ENCODE data around the gene CDK5RAP2.

CDK5RAP2 gene

GRCh38 chr9:120442308-120442995 lies 137.5 kb downstream of the CDK5RAP2 start:
- H2BK12ac ChIP-seq (ENCODE audit: low read length) = no peak overlapping the region
- H4K91ac ChIP-seq (ENCODE audit: low read depth, low read length, poor library complexity) = no peak overlapping the region
- H3K4me3 ChIP-seq (ENCODE audit: low read length in 2 of 2) = no peak overlapping the region
- no peak overlapping the region for H4K8ac ChIP-seq (ENCODE audit: low read depth, low read length)
- H3K27me3 ChIP-seq (ENCODE audit: control insufficient read depth in 3 of 3, insufficient read depth in 3 of 3, low read depth in 1 of 3, low read length in 3 of 3) = no peaks in the 10 kb centered on the region
- no peak overlapping the region for H3K14ac ChIP-seq (ENCODE audit: low read length)
- no peak overlapping the region for H2AFZ ChIP-seq (ENCODE audit: low read length)
- H3K23ac ChIP-seq (ENCODE audit: low read depth, low read length, poor library complexity) = no peak overlapping the region
- no peak overlapping the region for H2BK15ac ChIP-seq (ENCODE audit: low read length)
- no CpG with 5 or more reads among the region's 6 CpGs for WGBS, 2 donors (ENCODE audit: extremely low coverage in 2 of 2, insufficient read length in 2 of 2, insufficient replicate concordance in 1 of 2)
- no peaks in the 10 kb centered on the region for H3K9me3 ChIP-seq (replicated peaks in 1 of 2; ENCODE audit: control insufficient read depth in 2 of 2, insufficient read depth in 1 of 2, low read depth in 1 of 2, low read length in 2 of 2)
- no peak overlapping the region for H3K4me2 ChIP-seq (ENCODE audit: insufficient read depth, low read length, poor library complexity, severe bottlenecking)
- no peaks in the 10 kb centered on the region for H3K4me1 ChIP-seq (ENCODE audit: control insufficient read depth in 2 of 2, insufficient read depth in 1 of 2, low read depth in 1 of 2, low read length in 2 of 2)
- no peak overlapping the region for H3K18ac ChIP-seq (ENCODE audit: low read length)
- H3K27ac ChIP-seq (replicated peaks; ENCODE audit: low read length) = no peak overlapping the region
- H3K4ac ChIP-seq (ENCODE audit: low read length) = no peak overlapping the region
- H2AK5ac ChIP-seq (ENCODE audit: low read depth, low read length) = no peak overlapping the region
- H2BK5ac ChIP-seq (ENCODE audit: low read length) = no peak overlapping the region
- peaks cover 28 to 100% of the 10 kb centered on the region in 2 donors for H3K36me3 ChIP-seq (replicated peaks in 1 of 2; ENCODE audit: control insufficient read depth in 2 of 2, insufficient read depth in 2 of 2, low read length in 2 of 2)
- no peak overlapping the region for H2BK120ac ChIP-seq (ENCODE audit: low read depth, low read length)
- no peak overlapping the region for H3K9ac ChIP-seq (ENCODE audit: low read depth, low read length, poor library complexity)
- H3K79me1 ChIP-seq (ENCODE audit: low read depth, low read length) = no peaks in the 10 kb centered on the region
- no peak for DNase-seq (ENCODE audit: low spot score)

GRCh38 chr9:120441426-120442307 lies 138.3 kb downstream of the CDK5RAP2 start:
- Histone ChIP-seq H3K36me3 (replicated peaks in 1 of 2; ENCODE audit: control insufficient read depth in 2 of 2, insufficient read depth in 2 of 2, low read length in 2 of 2) (peaks cover 32 to 100% of the 10 kb centered on the region in 2 donors), H3K23ac (ENCODE audit: low read depth, low read length, poor library complexity) (no peak overlapping the region), H2BK120ac (ENCODE audit: low read depth, low read length) (no peak overlapping the region), H3K14ac (ENCODE audit: low read length) (no peak overlapping the region), H3K4me2 (ENCODE audit: insufficient read depth, low read length, poor library complexity, severe bottlenecking) (no peak overlapping the region), H3K9ac (ENCODE audit: low read depth, low read length, poor library complexity) (no peak overlapping the region), H3K4ac (ENCODE audit: low read length) (no peak overlapping the region), H3K27me3 (ENCODE audit: control insufficient read depth in 3 of 3, insufficient read depth in 3 of 3, low read depth in 1 of 3, low read length in 3 of 3) (no peaks in the 10 kb centered on the region), H3K18ac (ENCODE audit: low read length) (no peak overlapping the region), H3K4me1 (ENCODE audit: control insufficient read depth in 2 of 2, insufficient read depth in 1 of 2, low read depth in 1 of 2, low read length in 2 of 2) (no peaks in the 10 kb centered on the region), H2BK15ac (ENCODE audit: low read length) (no peak overlapping the region), H4K8ac (ENCODE audit: low read depth, low read length) (no peak overlapping the region), H2AK5ac (ENCODE audit: low read depth, low read length) (no peak overlapping the region), H3K9me3 (replicated peaks in 1 of 2; ENCODE audit: control insufficient read depth in 2 of 2, insufficient read depth in 1 of 2, low read depth in 1 of 2, low read length in 2 of 2) (no peaks in the 10 kb centered on the region), H4K91ac (ENCODE audit: low read depth, low read length, poor library complexity) (no peak overlapping the region), H2AFZ (ENCODE audit: low read length) (no peak overlapping the region), H2BK12ac (ENCODE audit: low read length) (no peak overlapping the region), H2BK5ac (ENCODE audit: low read length) (no peak overlapping the region), H3K27ac (replicated peaks; ENCODE audit: low read length) (no peak overlapping the region), H3K79me1 (ENCODE audit: low read depth, low read length) (no peaks in the 10 kb centered on the region), H3K4me3 (ENCODE audit: low read length in 2 of 2) (no peak overlapping the region)
- no peak for DNase-seq (ENCODE audit: low spot score)
- WGBS, 2 donors (ENCODE audit: extremely low coverage in 2 of 2, insufficient read length in 2 of 2, insufficient replicate concordance in 1 of 2) = no CpG with 5 or more reads among the region's 9 CpGs

- H2BK120ac ChIP-seq (ENCODE audit: low read depth, low read length) = no peak overlapping the region
- no peak overlapping the region for H3K4me3 ChIP-seq (ENCODE audit: low read length in 2 of 2)
These were observed 139.2 kb downstream of the CDK5RAP2 start for GRCh38 chr9:120440791-120441190.

GRCh38 chr9:120439926-120440325 lies 140.0 kb downstream of the CDK5RAP2 start:
- no peaks in the 10 kb centered on the region for H3K9me3 ChIP-seq (replicated peaks in 1 of 2; ENCODE audit: control insufficient read depth in 2 of 2, insufficient read depth in 1 of 2, low read depth in 1 of 2, low read length in 2 of 2)
- H3K18ac ChIP-seq (ENCODE audit: low read length) = no peak overlapping the region
- no peak overlapping the region for H3K23ac ChIP-seq (ENCODE audit: low read depth, low read length, poor library complexity)
- no peak overlapping the region for H2BK120ac ChIP-seq (ENCODE audit: low read depth, low read length)
- H3K27ac ChIP-seq (replicated peaks; ENCODE audit: low read length) = no peak overlapping the region
- H3K14ac ChIP-seq (ENCODE audit: low read length) = no peak overlapping the region
- no peak overlapping the region for H2AK5ac ChIP-seq (ENCODE audit: low read depth, low read length)
- no peak overlapping the region for H2BK15ac ChIP-seq (ENCODE audit: low read length)
- no peak overlapping the region for H2BK5ac ChIP-seq (ENCODE audit: low read length)
- no peak overlapping the region for H4K8ac ChIP-seq (ENCODE audit: low read depth, low read length)
- no peaks in the 10 kb centered on the region for H3K4me1 ChIP-seq (ENCODE audit: control insufficient read depth in 2 of 2, insufficient read depth in 1 of 2, low read depth in 1 of 2, low read length in 2 of 2)
- no peaks in the 10 kb centered on the region for H3K27me3 ChIP-seq (ENCODE audit: control insufficient read depth in 3 of 3, insufficient read depth in 3 of 3, low read depth in 1 of 3, low read length in 3 of 3)
- no peaks in the 10 kb centered on the region for H3K79me1 ChIP-seq (ENCODE audit: low read depth, low read length)
- no peak overlapping the region for H2BK12ac ChIP-seq (ENCODE audit: low read length)
- H3K4me3 ChIP-seq (ENCODE audit: low read length in 2 of 2) = no peak overlapping the region
- H3K4ac ChIP-seq (ENCODE audit: low read length) = no peak overlapping the region
- H4K91ac ChIP-seq (ENCODE audit: low read depth, low read length, poor library complexity) = no peak overlapping the region
- no CpG with 5 or more reads among the region's 1 CpG for WGBS, 2 donors (ENCODE audit: extremely low coverage in 2 of 2, insufficient read length in 2 of 2, insufficient replicate concordance in 1 of 2)
- peaks cover 26 to 100% of the 10 kb centered on the region in 2 donors for H3K36me3 ChIP-seq (replicated peaks in 1 of 2; ENCODE audit: control insufficient read depth in 2 of 2, insufficient read depth in 2 of 2, low read length in 2 of 2)
- H3K9ac ChIP-seq (ENCODE audit: low read depth, low read length, poor library complexity) = no peak overlapping the region
- no peak for DNase-seq (ENCODE audit: low spot score)
- H2AFZ ChIP-seq (ENCODE audit: low read length) = no peak overlapping the region
- H3K4me2 ChIP-seq (ENCODE audit: insufficient read depth, low read length, poor library complexity, severe bottlenecking) = no peak overlapping the region

More at GRCh38 chr9:120440791-120441190, 139.2 kb downstream of the CDK5RAP2 start:
- H2BK15ac ChIP-seq (ENCODE audit: low read length) = no peak overlapping the region
- H3K4ac ChIP-seq (ENCODE audit: low read length) = no peak overlapping the region
- H3K18ac ChIP-seq (ENCODE audit: low read length) = no peak overlapping the region
- H4K8ac ChIP-seq (ENCODE audit: low read depth, low read length) = no peak overlapping the region
- H2AK5ac ChIP-seq (ENCODE audit: low read depth, low read length) = no peak overlapping the region
- peaks cover 32 to 100% of the 10 kb centered on the region in 2 donors for H3K36me3 ChIP-seq (replicated peaks in 1 of 2; ENCODE audit: control insufficient read depth in 2 of 2, insufficient read depth in 2 of 2, low read length in 2 of 2)
- no peak overlapping the region for H3K14ac ChIP-seq (ENCODE audit: low read length)
- no peak overlapping the region for H4K91ac ChIP-seq (ENCODE audit: low read depth, low read length, poor library complexity)
- H3K27ac ChIP-seq (replicated peaks; ENCODE audit: low read length) = no peak overlapping the region
- H2BK12ac ChIP-seq (ENCODE audit: low read length) = no peak overlapping the region
- H2AFZ ChIP-seq (ENCODE audit: low read length) = no peak overlapping the region
- no peak overlapping the region for H3K4me2 ChIP-seq (ENCODE audit: insufficient read depth, low read length, poor library complexity, severe bottlenecking)
- H3K9ac ChIP-seq (ENCODE audit: low read depth, low read length, poor library complexity) = no peak overlapping the region
- no CpG with 5 or more reads among the region's 1 CpG for WGBS, 2 donors (ENCODE audit: extremely low coverage in 2 of 2, insufficient read length in 2 of 2, insufficient replicate concordance in 1 of 2)
- DNase-seq (ENCODE audit: low spot score) = no peak
- no peaks in the 10 kb centered on the region for H3K79me1 ChIP-seq (ENCODE audit: low read depth, low read length)
- H2BK5ac ChIP-seq (ENCODE audit: low read length) = no peak overlapping the region
- H3K4me1 ChIP-seq (ENCODE audit: control insufficient read depth in 2 of 2, insufficient read depth in 1 of 2, low read depth in 1 of 2, low read length in 2 of 2) = no peaks in the 10 kb centered on the region
- H3K27me3 ChIP-seq (ENCODE audit: control insufficient read depth in 3 of 3, insufficient read depth in 3 of 3, low read depth in 1 of 3, low read length in 3 of 3) = no peaks in the 10 kb centered on the region
- no peaks in the 10 kb centered on the region for H3K9me3 ChIP-seq (replicated peaks in 1 of 2; ENCODE audit: control insufficient read depth in 2 of 2, insufficient read depth in 1 of 2, low read depth in 1 of 2, low read length in 2 of 2)
- no peak overlapping the region for H3K23ac ChIP-seq (ENCODE audit: low read depth, low read length, poor library complexity)
